HEK293 (cell line): Measurements from ENCODE around the gene SH3RF3.

ENCODE experiments used
- CTCF ChIP-seq: fragments of 450-650 bp; formaldehyde crosslinking; IDR thresholded peaks from 2 replicates; pipeline ENCODE4 v1.5.1; 2016; ENCODE audit warnings: missing biosample characterization, missing genetic modification characterization
- PATZ1 ChIP-seq: fragments of 450-650 bp; formaldehyde crosslinking; IDR thresholded peaks from 2 replicates; pipeline ENCODE4 v1.5.1; 2016; ENCODE audit warnings: missing biosample characterization, missing genetic modification characterization
- REST ChIP-seq: fragments of 450-650 bp; formaldehyde crosslinking; IDR thresholded peaks from 2 replicates; pipeline ENCODE4 v1.5.1; 2016; ENCODE audit warnings: missing biosample characterization, missing genetic modification characterization
- ZBTB1 ChIP-seq: fragments of 450-650 bp; formaldehyde crosslinking; IDR thresholded peaks from 2 replicates; pipeline ENCODE4 v1.5.1; 2016; ENCODE audit warnings: missing biosample characterization, missing genetic modification characterization
- ZNF121 ChIP-seq: fragments of 450-650 bp; formaldehyde crosslinking; IDR thresholded peaks from 2 replicates; pipeline ENCODE4 v1.5.1; 2016; ENCODE audit warnings: missing biosample characterization, missing genetic modification characterization
- ZNF146 ChIP-seq: fragments of 450-650 bp; formaldehyde crosslinking; IDR thresholded peaks from 2 replicates; pipeline ENCODE4 v1.5.1; 2016; ENCODE audit warnings: missing biosample characterization, missing genetic modification characterization
- ZNF175 ChIP-seq: fragments of 450-650 bp; formaldehyde crosslinking; IDR thresholded peaks from 2 replicates; pipeline ENCODE4 v1.5.1; 2016; ENCODE audit warnings: missing biosample characterization, missing genetic modification characterization
- ZNF571 ChIP-seq: fragments of 450-650 bp; formaldehyde crosslinking; IDR thresholded peaks from 2 replicates; pipeline ENCODE4 v1.5.0; 2017; ENCODE audit warnings: missing biosample characterization, missing genetic modification characterization

GRCh38 chr2:109246616-109247015 is 117.6 kb downstream of the SH3RF3 start:
- TF ChIP-seq ZBTB1 (tag by site-specific recombination) (no peak), CTCF (no peak), ZNF121 (tag by site-specific recombination) (no peak), REST (no peak), ZNF175 (tag by site-specific recombination) (no peak), ZNF571 (tag by site-specific recombination) (no peak), PATZ1 (no peak), ZNF146 (tag by site-specific recombination) (no peak)
